ENCODE data around the gene SEPTIN6.

The SEPTIN6 gene

DNA sequence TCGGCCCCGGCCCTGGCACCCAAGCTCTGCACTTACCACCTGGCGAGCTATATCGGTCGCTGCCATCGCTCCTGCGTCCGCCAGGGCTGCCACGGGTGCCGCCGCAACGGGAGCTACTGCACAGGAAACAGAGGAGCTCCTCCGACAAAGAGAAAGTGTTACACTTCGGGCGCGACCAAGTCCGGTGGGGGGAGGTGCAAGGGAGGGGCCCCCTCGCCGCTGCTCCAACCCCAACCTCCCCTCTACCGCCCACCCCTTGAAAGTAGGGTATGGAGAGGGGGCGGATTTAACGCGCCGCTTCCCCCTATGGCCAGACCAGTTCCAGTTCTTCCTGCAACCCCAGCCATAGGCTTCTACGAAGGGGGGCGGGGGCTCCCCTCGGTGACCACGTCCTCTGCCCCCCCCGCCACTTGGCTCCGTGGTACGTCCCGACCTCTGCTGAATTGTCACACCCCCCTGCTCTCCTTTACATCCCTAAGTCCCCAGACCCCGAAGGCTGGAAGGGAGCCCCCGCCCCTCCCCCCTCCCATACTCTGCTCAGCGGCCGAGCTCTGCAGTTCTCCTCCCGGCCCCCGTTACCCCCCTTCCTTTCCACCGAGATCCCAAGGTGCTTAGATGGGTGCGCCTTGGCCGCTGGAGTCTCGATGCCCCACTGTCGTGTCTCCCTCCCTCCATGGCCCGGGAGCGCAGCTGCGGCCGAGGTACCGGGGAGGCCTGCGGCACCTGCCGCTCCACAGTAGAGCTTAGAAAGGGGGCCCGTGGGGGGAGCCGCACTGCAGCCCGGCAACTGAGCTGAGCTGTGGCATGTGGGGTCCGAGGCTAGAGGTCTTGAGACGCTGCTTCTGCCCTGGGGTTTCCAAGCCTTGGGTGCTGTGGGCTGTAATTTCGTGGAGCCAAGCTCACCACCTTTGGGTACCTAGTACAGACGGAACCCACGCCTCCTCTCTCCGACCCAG, at the start of gene SEPTIN6:
Gene SEPTIN6 (minus strand): TSS at position 129 of the 956 bp plus-strand sequence. CDS start 63 bp downstream, at position 66.
- DNase-seq, result peak; percentile 69

DNA sequence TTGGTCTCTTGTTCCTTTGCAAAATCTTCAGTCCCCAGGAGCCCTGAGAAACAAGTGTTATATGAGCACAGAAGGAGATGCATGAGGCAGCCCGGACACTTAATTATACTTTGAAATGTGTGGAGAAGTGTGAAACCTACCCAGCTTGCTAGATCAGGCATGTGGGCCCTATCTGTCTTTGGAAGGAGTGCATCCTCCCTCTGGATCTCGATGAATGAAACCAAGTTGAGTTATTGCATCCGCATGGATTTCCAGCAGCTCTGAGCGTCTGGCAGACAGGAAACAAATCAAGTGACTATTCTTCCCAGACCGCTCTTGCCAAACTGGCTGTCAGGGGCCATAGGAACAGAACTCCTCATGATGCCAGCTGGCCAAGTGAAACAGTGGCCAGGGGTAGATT, 45.8 kb upstream of the SEPTIN6 start:
- DNase-seq, result no peak

DNA sequence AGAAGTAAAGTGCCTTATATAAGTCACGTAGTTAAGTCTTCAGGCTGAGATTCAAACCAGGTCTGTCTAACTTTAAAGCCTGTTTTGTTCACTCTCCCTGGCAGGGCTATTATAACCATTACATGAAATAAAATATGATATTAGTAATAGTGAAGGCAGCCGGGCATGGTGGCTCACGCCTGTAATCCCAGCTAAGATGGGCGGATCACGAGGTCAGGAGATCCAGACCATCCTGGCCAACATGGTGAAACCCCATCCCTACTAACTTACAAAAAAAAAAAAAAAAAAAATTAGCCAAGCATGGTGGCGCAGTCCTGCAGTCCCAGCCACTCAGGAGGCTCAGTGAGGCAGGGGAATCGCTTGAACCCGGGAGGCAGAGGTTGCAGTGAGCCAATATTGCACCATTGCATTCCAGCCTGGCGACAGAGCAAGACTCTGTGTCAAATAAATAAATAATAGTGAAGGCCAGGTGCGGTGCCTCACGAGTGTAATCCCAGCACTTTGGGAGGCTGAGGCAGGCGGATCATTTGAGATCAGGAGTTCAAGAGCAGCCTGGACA, 43.3 kb upstream of the SEPTIN6 start:
- no peak for DNase-seq

DNA sequence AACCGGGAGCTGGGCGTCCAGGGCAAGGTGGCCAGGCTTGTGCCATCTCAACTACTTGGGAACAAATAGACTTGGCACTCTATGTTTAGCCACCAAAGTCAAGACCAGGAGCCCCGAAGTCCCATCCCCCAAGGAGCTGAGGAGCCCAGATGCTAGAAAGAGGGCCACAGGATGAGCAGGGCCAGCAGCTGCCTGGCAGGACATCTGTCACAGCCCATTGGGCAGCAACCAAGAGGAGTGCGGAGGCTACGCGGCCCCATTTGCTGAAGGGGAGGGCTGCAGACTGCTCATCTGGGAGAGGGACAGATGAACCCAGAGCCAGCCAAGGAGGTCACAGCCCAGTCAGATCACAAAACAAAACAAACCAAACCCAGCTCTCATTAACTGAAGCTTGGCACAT, 42.5 kb upstream of the SEPTIN6 start:
- no peak for DNase-seq

DNA sequence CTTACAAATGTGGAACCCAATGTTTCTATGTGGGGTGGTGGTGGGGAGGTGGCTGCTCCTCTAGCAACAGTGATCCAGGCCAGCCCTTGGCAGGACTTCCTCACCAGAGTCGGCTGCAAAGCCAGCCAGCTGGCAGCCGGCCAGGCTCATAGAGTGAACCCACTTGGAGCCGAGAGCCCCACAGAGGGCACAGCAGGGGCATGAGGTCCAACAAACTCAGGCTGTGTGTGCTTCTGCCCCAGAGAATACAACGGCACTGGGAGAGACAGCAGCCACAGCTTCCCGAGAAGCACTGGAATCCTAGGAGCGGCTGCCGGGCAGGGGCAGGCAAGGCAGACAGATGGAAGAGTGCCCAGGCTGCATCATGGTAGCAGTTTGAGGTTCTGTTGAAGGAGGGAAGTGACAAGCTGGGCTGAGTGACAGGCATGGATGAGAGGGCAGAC, 42.0 kb upstream of the SEPTIN6 start:
- peak; percentile 38 for DNase-seq

DNA sequence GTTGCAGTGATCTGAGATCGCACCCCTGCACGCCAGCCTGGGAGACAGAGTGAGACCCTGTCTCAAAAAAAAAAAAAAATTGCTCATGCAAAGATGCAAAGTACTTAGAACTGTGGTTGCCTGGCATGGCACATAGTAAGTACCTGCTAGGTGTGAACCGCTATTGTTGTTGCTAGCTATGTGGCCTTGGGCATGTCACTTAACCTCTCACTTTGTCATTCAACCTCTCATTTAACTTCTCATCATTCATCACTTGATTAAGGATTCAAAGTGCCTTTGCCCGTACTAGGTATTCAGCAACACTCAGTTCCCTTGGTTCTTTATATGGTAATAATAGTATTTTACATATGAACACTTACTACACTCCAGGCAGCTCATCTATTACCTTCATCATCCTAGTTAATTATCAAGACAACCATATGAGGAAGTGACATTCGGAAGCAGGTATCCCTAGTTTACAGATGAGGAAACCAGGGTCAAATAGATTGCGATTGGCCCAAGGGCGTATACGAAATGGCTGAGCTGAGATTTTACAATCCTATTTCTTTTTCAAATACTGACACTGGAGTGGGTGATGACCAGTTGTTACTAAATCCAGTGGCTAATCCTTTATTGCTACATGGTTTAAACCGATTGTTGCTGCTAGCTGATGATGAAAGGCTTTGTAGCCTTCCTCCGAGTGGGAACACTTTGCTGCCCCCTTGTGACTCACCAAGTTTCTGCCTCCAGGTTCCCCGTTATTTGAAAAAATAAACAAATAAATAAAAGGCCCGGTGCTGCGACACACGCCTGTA, 36.6 kb upstream of the SEPTIN6 start:
- peak; percentile 63 for DNase-seq

DNA sequence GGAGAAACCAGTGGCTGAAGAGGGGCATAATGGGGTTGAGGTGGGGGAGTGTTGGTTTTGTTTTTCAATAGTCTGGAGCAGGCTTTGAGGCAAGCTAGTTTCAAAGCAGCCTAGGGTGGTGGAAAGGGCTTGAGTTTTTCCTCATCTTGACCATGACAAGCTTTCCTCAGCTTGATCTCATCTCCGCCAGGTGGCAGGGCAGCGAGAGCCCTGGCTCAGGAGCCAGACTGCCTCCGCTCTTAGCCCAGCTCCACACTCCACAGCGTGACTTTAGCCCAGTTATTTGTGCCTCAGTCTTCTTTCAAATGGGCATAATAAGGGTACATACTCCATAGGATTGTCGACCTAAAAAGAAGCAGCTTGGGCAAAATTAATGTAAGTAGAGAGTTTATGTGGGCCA, 35.5 kb upstream of the SEPTIN6 start:
- no peak for DNase-seq

DNA sequence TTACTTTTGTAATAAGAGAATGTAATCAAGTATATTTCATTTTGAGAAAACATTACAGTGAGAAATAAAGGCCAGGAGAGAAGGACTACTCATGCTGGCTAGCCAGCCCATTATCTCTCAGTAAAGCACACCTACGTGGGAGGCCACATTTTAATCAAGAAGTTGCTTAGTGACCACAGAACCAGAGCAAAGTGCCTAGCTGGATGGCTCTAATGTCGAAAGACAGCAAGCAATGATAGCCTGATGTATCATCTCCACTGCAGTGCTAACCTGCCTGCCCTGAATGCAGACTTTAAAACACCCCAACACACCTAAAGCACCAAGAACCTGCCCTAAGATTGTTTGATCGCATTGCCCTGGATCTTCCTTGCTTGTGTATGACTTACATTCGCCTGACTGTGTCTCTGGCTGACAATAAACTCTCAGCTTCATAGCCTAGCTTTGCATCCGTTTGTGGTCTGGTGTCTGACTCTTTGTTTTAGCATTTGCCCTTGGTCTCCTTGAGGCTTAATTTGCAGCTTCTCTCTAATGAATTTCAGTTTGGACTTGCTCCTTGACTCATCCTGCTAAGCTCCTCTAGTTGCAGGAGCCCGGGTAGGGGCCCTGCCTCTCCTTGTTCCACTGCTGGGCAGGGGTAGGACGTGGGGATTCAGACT, 34.1 kb upstream of the SEPTIN6 start:
- DNase-seq, result no peak

DNA sequence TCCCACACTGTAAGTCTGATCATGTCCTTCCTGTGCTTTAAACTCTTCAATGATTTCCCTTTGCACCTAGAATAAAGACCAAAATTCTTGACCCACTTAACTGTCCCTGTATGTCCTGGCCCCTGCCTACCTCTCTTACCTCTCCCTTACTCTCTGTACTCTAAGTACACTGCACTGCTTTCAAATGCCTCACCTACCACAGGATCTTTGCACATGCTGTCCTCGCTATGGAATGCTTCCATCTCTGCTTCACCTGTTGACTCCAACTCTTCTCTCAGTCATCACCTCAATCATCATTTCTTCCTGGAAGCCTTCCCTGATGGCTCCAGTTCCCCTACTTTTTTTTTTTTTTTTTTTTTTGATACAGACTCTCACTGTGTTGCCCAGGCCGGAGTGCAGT, 29.0 kb upstream of the SEPTIN6 start:
- no peak for DNase-seq

DNA sequence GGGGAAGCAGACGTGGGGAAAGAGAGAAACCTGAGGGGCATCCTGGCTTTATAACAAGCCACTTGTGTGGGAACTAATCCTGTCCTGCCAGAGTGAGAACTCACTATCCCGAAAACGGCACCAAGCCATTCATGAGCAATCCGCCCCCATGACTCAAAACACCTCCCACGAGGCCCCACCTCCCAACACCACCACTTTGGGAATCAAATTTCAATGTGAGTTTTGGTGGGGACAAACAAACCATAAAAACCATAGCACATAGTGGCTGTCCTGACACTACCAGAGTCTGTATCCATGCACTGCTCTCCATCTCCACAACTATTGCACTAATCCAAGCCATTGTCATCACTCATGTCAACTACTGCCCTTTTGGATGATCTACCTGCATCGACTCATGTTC, 28.5 kb upstream of the SEPTIN6 start:
- no peak for DNase-seq

DNA sequence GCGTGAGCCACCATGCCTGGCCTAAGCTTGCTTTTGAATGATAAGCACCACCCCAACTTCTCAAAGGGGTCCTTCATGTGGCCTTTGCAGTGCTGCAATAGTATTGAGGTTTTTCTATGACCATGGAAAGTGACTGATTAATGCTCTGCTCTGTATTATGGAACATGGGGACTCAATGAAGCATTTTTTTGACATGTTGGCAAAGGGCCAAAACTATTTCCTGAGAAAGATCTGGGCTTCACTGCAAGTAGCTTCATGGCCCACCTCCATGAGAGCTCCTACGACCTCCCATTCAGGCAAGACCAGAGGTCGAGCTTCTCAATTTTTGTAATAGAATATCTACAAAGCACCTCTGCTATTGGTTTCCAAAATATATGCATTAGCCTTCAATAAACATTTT, 16.7 kb upstream of the SEPTIN6 start:
- no peak for DNase-seq

DNA sequence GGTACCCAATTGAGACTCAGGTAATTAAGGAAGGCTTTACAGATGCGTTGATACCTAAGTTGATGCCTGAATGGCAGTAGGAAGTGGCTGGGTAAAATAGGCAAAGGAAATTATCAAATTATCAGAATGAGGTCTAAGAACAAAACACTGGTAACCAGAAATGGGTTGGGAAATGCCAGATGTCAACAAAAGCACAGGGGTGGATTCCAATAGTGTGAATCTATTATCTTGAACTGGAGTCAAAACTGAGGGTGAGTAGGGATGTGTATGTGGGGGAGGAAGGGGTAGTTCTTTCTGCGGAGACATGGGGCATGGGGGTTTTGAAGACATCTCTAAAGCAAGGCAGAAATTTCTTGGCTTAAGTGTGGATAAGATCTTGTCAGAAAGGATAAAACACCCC, 16.0 kb upstream of the SEPTIN6 start:
- no peak for DNase-seq

DNA sequence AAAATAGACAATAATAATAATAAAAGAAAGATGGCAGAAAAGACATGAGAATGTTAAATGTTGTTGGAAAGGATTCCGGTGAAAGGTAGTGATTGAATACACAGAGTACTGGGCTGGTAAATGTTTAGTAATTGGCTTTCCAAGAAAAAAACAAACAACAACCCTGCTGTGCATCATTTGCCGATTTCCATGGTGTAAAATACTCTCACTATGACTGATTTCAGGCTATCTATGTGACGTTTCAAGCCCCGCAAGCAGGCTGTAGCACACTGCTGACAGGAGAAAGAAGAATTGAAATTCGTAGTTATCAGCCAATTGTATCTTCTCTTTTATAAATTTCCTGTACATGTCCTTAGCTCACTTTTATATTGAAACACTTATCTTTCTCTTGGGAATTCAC, 13.6 kb upstream of the SEPTIN6 start:
- no peak for DNase-seq

DNA sequence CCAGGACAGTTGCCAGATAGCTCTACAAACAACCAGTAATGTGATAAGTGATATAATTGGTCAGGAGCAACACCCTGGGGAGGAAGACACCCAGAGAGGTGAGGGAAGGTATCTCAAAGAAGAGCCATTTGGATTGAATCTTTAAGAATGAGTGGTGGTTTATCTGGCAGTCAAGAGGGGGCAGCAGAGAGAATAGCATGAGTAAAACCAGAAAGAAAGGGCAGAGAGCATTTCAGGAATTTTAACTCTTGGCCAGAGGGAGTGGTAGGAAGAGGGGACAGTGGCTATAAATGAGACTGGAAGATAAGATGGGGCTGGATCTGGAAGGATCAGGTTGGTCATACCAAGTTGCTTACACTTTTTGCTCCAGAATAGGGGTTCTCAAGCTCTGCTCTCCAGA, 5.9 kb upstream of the SEPTIN6 start:
- DNase-seq, result peak; percentile 57

DNA sequence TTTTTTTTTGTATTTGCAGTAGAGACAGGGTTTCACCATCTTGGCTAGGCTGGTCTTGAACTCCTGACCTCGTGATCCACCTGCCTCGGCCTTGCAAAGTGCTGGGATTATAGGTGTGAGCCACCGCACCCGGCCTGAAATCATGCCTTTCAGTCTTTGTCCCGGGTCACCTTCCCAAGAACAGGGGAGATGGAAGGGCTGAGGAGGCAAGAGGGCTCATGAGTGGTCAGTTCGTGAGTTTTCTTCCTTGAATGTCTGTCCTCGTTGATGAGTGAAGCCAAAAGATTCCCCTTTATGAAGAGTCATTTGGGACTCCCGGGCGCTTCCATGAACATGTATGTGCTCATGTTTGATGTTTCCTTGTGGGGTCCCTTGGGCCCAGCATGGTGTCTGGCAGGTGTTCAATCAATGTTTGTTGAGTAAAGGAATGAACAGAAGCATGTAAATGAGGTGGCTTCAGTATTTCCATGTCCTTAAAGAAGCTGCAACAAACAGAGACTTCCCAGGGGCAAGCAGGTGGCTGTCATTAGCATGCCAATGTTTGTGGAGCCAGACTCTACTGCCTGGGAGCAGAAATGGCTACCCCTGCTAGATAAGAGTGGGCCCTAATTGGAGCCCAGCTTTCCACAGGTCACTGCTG, 3.4 kb upstream of the SEPTIN6 start:
- no peak for DNase-seq

DNA sequence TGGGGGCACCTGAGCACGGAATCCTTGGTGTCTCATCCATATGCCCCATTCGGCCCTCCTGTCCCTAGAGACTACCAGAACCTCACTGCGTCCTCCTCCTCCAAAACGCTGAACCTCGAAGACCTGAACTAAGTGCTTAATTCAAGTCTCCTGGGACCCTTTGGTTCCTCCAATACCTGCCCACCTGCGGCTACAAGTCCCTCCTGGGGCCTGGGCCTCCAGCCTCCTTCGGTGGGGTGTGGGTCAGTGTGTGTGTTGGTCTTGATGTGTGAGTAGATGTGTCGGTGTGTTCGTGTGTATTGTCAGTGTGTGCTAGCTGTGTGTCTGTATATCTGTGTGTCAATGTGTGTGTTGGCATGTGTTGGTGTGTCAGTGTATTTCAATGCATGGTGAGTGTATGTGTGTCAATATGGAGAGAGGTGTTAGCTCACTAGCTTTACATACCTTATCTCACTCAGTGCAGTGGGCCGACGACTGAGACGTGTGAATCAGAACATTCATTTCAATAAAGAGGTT, 2.6 kb upstream of the SEPTIN6 start:
- no peak for DNase-seq

DNA sequence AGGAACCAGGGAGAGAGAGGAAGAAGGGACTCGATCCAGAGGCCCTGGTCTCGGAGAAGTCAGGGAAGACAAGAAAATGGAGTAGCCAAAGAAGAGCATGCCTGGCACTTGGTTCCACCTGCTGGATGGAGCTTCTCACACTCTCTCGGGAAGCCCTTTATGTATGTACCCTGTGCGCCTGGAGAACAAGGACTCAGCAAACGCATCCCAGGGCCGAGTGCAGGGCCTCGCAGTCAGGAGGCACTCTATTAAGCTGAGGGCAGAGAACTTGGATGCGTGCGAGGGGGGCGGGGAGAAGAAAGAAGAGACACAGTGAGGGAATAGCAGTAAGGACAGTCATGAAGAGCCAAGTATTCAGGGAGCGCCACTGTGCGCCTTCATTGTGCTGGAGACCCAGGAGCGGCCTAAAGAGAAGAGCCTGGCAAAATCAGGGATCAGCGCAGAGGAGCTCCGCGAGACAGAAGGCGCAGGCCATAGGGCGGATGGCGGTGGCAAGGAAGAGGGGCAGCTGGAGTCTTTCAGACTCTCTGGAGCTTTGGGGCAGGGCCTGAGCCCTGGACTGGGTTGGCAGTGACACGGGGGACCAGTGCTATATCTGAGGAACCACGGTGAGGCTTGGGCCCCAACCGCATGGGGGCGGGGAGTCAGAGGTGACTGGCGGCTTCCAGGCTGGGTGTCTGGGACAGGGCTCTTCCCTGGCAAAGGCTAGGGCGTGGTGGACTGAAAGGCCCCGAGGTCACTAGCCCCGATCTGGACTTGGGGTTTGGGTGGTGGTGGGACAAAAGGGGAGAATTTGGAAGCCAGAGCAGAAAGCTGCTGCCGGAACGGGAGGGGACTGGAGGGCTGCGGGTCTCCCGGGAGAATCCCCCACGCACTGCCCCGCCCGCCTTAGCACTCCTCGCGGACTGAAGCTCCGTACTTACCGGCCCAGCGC, 1.9 kb upstream of the SEPTIN6 start:
- DNase-seq, result no peak

DNA sequence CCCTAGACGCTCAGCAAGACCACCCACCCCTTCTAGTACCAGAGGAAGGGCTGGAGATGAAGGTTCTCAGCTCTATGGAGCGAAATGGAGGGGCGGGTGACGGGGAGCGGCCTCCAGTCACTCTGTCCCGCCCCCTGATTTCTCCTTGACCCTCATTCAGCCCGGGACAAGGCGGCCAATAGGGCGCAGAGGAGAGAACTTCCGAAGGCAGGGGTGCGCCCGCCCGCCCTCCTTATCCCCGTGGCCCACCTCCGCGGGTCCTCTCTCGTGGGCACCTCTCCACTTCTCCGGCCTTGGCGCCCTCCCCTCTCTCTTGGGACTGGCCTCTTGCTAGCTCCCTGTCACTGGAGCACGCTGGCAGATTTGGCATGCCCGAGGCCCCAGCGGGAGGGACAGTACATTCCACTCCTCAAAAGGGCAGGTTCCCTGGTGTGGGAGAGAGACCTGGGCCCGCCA, 1.1 kb upstream of the SEPTIN6 start:
- no peak for DNase-seq

DNA sequence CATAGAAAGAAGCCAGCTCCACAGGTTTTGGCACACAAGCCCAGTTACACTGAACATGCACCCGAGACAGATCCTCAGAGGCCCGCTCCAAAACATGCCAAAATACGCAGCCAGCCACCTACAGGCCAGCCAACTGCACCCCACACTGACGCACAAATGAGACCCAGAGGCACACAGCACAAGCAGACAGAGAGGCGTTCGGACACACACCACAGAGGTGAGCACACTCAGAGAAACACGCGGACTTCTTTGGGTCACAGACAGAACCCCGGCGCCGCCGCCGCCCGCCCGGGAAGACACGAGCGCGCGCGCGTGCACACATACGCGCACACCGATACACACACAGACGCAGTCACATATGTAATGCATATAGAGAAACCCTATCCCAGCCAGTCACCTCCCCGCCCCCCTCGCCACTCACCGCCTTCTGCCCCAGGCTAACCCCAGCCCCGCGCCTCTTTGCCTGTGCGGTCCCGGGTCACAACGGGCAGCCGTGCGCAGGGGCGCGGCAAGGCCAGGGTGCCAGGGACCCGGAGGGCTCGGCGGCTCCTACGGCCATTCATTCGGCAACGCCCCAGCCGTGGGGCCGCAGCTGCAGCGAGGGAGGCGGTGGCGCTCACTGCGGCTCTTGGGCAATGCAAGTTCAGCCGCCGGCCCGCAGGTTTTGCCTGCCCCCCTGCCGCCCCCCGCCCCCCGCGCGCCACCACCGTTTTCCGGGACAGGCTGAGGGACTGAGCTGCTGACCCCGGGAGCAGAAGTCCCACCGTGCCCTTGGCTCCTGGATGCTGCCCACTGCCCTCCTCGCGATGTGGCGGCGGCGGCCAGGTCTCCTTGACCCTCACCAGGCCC, 553 bp downstream of the SEPTIN6 start:
- DNase-seq, result peak; percentile 34
